ENCODE measurements around the gene CHRNA4.

DNA sequence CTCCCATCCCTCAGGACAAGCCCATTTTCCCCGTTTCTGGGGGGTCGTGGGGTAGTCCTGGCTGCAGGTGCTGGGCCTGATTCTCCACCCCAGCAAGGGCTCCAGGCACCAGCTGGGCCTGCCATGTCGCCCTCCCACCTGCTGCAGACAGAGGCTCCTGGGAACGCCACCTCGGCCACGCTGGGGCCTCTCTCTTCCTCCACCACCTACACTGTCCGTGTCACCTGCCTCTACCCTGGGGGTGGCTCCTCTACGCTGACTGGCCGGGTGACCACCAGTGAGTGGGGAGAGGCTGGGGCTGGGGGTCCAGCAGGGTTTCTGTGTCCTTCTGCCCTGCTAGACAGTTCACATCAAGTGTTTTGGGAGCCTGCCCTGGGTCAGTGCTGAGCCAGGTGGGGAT, 48.9 kb downstream of the CHRNA4 start:
- TF ChIP-seq POLR2AphosphoS5 (IDR thresholded peaks at IDR 0.05; ENCODE audit: insufficient read depth, low read depth, low read length) (no peak), POLR2A (IDR thresholded peaks at IDR 0.05; ENCODE audit: low read depth, low read length) (no peak), EZH2 (IDR thresholded peaks at IDR 0.05; ENCODE audit: borderline replicate concordance, low read depth, low read length, severe bottlenecking) (no peak)
- TF ChIP-seq, protein P1, sequence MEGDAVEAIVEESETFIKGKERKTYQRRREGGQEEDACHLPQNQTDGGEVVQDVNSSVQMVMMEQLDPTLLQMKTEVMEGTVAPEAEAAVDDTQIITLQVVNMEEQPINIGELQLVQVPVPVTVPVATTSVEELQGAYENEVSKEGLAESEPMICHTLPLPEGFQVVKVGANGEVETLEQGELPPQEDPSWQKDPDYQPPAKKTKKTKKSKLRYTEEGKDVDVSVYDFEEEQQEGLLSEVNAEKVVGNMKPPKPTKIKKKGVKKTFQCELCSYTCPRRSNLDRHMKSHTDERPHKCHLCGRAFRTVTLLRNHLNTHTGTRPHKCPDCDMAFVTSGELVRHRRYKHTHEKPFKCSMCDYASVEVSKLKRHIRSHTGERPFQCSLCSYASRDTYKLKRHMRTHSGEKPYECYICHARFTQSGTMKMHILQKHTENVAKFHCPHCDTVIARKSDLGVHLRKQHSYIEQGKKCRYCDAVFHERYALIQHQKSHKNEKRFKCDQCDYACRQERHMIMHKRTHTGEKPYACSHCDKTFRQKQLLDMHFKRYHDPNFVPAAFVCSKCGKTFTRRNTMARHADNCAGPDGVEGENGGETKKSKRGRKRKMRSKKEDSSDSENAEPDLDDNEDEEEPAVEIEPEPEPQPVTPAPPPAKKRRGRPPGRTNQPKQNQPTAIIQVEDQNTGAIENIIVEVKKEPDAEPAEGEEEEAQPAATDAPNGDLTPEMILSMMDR (IDR thresholded peaks at IDR 0.05; ENCODE audit: extremely low read depth in 1 of 2, insufficient read depth in 1 of 2, low read depth in 1 of 2, low read length in 2 of 2) = no peak

Data from endothelial cell of umbilical vein (primary cell).